GM10266 (cell line): Measurements from ENCODE around the gene VSTM5.
"Not testable (repeated sequence)": the region's sequence is repeated elsewhere in the genome, so short reads cannot be mapped to it uniquely, and the experiment has no call there.

ENCODE experiments used
- DNase-seq: peaks from one replicate; pipeline ENCODE4 v3.0.0; 2012; ENCODE audit errors: extremely low spot score
- CTCF ChIP-seq: IDR thresholded peaks from 2 replicates; pipeline ENCODE4 v1.5.1; 2012; ENCODE audit warnings: mild to moderate bottlenecking, low read depth; ENCODE audit not compliant: control insufficient read depth, insufficient read depth; ENCODE audit errors: missing control alignments

The VSTM5 gene

GRCh38 chr11:93783362-93783761, 67.1 kb downstream of the VSTM5 start:
- DNase-seq: no peak
- no peak for TF ChIP-seq CTCF

GRCh38 chr11:93775289-93775688, 75.1 kb downstream of the VSTM5 start:
- DNase-seq: no peak
- TF ChIP-seq CTCF: no peak

GRCh38 chr11:93774560-93774959, 75.9 kb downstream of the VSTM5 start:
- DNase-seq: not testable (repeated sequence)

GRCh38 chr11:93773601-93774200, 76.7 kb downstream of the VSTM5 start:
- DNase-seq: no peak
- TF ChIP-seq CTCF: no peak

GRCh38 chr11:93773045-93773477, 77.4 kb downstream of the VSTM5 start:
- no peak for TF ChIP-seq CTCF
- DNase-seq: no peak

GRCh38 chr11:93772123-93772522, 78.3 kb downstream of the VSTM5 start:
- no peak for TF ChIP-seq CTCF
- DNase-seq: no peak

GRCh38 chr11:93770160-93770559, 80.3 kb downstream of the VSTM5 start:
- no peak for DNase-seq
- TF ChIP-seq CTCF: no peak
